ENCODE data around the gene COL17A1.

Gene COL17A1

DNA sequence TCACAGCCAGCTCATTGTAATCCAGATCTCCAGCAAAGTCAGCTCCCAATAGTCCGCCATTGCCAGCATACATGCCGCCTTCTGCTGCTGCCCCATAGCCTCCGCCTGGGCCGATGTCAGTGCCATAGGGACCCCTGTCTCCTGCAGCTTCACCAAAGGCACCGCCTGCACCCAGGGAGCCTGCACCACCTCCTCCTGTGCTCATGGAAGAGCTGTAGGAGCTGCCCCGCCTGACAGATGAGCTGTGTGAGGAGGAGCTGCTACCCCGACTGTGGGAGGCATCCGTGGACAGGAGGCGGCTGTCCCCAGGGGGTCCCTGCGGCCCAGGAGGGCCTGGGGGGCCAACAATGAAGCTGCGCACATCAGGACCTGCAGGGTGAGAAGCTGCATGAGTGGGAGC, 51.7 kb downstream of the COL17A1 start:
- TF ChIP-seq YY1 (IDR thresholded peaks at IDR 0.05; ENCODE audit: low read depth) (no peak), ZBTB7A (IDR thresholded peaks at IDR 0.05; ENCODE audit: low read depth) (no peak), TCF12 (IDR thresholded peaks at IDR 0.05; ENCODE audit: low read depth) (no peak), EGR1 (IDR thresholded peaks at IDR 0.05) (no peak), CEBPB (IDR thresholded peaks at IDR 0.05) (no peak), FOXM1 (IDR thresholded peaks at IDR 0.05; ENCODE audit: borderline replicate concordance, low read depth) (no peak), TAF1 (IDR thresholded peaks at IDR 0.05; ENCODE audit: low read depth) (no peak), TEAD4 (IDR thresholded peaks at IDR 0.05) (no peak), RAD21 (IDR thresholded peaks at IDR 0.05; ENCODE audit: low read depth) (no peak), CREB1 (IDR thresholded peaks at IDR 0.05; ENCODE audit: low read depth) (no peak), NFIC (IDR thresholded peaks at IDR 0.05) (no peak)
- TF ChIP-seq, protein P1, sequence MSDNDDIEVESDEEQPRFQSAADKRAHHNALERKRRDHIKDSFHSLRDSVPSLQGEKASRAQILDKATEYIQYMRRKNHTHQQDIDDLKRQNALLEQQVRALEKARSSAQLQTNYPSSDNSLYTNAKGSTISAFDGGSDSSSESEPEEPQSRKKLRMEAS (IDR thresholded peaks at IDR 0.05) = no peak
- TF ChIP-seq, protein P2, sequence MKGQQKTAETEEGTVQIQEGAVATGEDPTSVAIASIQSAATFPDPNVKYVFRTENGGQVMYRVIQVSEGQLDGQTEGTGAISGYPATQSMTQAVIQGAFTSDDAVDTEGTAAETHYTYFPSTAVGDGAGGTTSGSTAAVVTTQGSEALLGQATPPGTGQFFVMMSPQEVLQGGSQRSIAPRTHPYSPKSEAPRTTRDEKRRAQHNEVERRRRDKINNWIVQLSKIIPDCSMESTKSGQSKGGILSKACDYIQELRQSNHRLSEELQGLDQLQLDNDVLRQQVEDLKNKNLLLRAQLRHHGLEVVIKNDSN (IDR thresholded peaks at IDR 0.05) = no peak
- TF ChIP-seq, protein P3, sequence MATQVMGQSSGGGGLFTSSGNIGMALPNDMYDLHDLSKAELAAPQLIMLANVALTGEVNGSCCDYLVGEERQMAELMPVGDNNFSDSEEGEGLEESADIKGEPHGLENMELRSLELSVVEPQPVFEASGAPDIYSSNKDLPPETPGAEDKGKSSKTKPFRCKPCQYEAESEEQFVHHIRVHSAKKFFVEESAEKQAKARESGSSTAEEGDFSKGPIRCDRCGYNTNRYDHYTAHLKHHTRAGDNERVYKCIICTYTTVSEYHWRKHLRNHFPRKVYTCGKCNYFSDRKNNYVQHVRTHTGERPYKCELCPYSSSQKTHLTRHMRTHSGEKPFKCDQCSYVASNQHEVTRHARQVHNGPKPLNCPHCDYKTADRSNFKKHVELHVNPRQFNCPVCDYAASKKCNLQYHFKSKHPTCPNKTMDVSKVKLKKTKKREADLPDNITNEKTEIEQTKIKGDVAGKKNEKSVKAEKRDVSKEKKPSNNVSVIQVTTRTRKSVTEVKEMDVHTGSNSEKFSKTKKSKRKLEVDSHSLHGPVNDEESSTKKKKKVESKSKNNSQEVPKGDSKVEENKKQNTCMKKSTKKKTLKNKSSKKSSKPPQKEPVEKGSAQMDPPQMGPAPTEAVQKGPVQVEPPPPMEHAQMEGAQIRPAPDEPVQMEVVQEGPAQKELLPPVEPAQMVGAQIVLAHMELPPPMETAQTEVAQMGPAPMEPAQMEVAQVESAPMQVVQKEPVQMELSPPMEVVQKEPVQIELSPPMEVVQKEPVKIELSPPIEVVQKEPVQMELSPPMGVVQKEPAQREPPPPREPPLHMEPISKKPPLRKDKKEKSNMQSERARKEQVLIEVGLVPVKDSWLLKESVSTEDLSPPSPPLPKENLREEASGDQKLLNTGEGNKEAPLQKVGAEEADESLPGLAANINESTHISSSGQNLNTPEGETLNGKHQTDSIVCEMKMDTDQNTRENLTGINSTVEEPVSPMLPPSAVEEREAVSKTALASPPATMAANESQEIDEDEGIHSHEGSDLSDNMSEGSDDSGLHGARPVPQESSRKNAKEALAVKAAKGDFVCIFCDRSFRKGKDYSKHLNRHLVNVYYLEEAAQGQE (IDR thresholded peaks at IDR 0.05; ENCODE audit: low read depth) = no peak

DNA sequence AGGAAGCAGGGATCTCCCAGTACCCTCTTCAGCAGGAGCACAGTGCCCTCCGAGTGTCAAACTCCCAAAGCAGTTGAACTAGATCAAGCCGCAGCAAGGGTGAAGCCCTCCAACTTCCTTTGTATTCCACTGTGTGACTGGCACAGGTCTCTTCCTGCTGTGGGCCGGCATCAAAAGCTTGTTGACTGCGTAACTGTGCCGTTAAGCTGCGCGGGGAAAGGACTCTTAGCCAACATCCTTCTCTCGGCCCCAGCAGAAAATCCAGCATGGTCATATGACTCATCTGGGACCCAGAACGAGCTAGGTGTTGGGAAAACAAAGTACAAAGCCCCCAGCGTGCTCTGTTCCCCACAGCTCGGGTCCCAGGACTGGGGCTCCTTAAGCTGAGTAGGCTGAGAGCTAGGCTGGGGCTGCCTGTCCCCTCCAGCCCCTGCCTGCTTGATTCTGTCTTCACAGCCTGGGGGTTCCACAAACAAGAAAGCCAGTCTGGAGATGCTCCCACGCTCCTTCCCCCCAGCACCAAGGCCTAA, 52.2 kb downstream of the COL17A1 start:
- TF ChIP-seq TCF12 (IDR thresholded peaks at IDR 0.05; ENCODE audit: low read depth) = no peak
- no peak for TF ChIP-seq TEAD4 (IDR thresholded peaks at IDR 0.05)
- no peak for TF ChIP-seq YY1 (IDR thresholded peaks at IDR 0.05; ENCODE audit: low read depth)
- no peak for TF ChIP-seq FOXM1 (IDR thresholded peaks at IDR 0.05; ENCODE audit: borderline replicate concordance, low read depth)
- TF ChIP-seq, protein P2 (IDR thresholded peaks at IDR 0.05) = no peak
- no peak for TF ChIP-seq EGR1 (IDR thresholded peaks at IDR 0.05)
- no peak for TF ChIP-seq CREB1 (IDR thresholded peaks at IDR 0.05; ENCODE audit: low read depth)
- TF ChIP-seq, protein P1 (IDR thresholded peaks at IDR 0.05) = no peak
- TF ChIP-seq RAD21 (IDR thresholded peaks at IDR 0.05; ENCODE audit: low read depth) = no peak

DNA sequence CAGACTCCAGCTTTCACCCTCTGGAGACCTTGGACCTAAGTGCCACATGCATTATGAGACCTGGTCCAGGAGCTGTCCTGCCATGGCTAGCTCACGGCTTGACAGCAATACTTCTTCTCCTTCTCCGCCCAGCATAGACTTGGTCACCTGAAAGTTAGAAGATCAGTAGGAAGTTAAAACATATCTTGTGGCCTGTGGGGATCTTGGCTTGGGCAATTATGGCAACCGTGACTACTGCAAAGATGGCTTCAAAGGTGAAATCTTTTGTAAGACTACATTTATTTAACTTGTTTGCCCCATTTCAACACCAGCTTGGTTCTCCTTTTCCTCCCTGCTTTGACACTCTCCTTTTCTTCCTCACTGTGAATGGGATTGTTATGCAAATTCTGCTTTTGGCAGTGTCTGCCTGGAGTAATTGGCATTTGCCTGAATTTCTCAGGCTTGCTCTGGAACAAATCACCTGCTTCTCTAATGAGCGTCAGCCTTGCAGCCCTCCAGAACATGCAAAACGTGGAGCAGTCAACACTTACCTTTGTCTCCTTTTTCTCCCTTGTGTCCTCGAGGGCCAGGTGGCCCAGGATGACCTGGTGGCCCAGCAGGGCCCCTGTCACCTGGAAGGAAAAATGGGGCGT, 53.4 kb downstream of the COL17A1 start:
- TF ChIP-seq TEAD4 (IDR thresholded peaks at IDR 0.05) (no peak), ZBTB7A (IDR thresholded peaks at IDR 0.05; ENCODE audit: low read depth) (no peak), NFIC (IDR thresholded peaks at IDR 0.05) (no peak), TAF1 (IDR thresholded peaks at IDR 0.05; ENCODE audit: low read depth) (no peak), TCF12 (IDR thresholded peaks at IDR 0.05; ENCODE audit: low read depth) (no peak), CEBPB (IDR thresholded peaks at IDR 0.05) (no peak), RAD21 (IDR thresholded peaks at IDR 0.05; ENCODE audit: low read depth) (no peak), FOXM1 (IDR thresholded peaks at IDR 0.05; ENCODE audit: borderline replicate concordance, low read depth) (no peak), CREB1 (IDR thresholded peaks at IDR 0.05; ENCODE audit: low read depth) (no peak), EGR1 (IDR thresholded peaks at IDR 0.05) (no peak)
- TF ChIP-seq, protein P3 (IDR thresholded peaks at IDR 0.05; ENCODE audit: low read depth) = no peak
- TF ChIP-seq, protein P2 (IDR thresholded peaks at IDR 0.05) = no peak

DNA sequence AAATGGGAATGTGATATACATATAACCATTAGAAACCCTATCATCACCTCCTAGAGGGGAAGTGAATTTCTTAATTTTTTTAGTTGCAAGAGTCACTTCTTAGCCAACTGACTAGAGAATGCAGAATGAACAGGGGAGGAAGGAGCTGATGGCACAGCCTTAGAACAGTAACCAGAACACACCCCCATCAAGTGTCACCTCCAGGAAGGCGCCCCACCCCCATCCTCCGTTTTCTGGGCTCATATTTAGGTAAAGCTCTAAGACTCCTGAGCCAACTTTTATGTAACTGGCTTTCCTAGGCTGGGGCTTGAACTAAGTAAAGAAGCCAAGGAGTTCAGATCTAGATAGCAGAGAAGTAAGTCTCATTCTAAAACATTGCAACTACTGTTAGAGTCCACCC, 54.0 kb downstream of the COL17A1 start:
- TF ChIP-seq EGR1 (IDR thresholded peaks at IDR 0.05) (no peak), NFIC (IDR thresholded peaks at IDR 0.05) (no peak), TCF12 (IDR thresholded peaks at IDR 0.05; ENCODE audit: low read depth) (no peak), ZBTB7A (IDR thresholded peaks at IDR 0.05; ENCODE audit: low read depth) (no peak)

DNA sequence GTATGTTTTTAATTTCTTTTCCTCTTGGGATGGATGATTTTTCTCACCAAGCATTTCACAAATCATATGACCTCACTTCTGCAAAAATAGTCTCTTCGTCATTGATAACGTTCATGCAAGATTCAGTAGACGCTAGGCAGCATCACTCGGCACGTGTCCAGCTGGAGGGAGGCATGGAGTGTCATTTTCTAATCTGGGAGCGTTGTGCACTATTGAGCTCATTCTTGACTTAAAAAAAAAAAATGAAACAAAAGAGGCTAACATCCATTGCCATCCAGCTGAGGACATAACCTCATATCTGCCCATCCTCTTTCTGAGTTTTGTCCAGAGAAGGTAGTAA, 56.2 kb downstream of the COL17A1 start:
- no peak for TF ChIP-seq FOXM1 (IDR thresholded peaks at IDR 0.05; ENCODE audit: borderline replicate concordance, low read depth)

Measured in Ishikawa (cell line).